OCI-LY7 (cell line): ENCODE results near the gene SDCCAG8.

Source experiments
- CTCF ChIP-seq: fragments of 200-600 bp; sonication (generic); conservative IDR thresholded peaks from 2 replicates; pipeline ENCODE4 v1.5.1; 2014; ENCODE audit warnings: mild to moderate bottlenecking, antibody characterized with exemption, low read length, moderate library complexity, mixed read lengths
- EZH2phosphoT487 ChIP-seq: fragments of 200-600 bp; sonication (generic); IDR thresholded peaks from 2 replicates; pipeline ENCODE4 v1.6.1; 2018; ENCODE audit warnings: low read depth, borderline replicate concordance, mild to moderate bottlenecking, mixed run types, antibody characterized with exemption, low read length, moderate library complexity, mixed read lengths

GRCh38 chr1:243473227-243474135 is 217.6 kb downstream of the SDCCAG8 start:
- no peak for TF ChIP-seq CTCF
- no peak for TF ChIP-seq EZH2phosphoT487
